ENCODE results near the gene TNRC6C.

TNRC6C gene, protein sequence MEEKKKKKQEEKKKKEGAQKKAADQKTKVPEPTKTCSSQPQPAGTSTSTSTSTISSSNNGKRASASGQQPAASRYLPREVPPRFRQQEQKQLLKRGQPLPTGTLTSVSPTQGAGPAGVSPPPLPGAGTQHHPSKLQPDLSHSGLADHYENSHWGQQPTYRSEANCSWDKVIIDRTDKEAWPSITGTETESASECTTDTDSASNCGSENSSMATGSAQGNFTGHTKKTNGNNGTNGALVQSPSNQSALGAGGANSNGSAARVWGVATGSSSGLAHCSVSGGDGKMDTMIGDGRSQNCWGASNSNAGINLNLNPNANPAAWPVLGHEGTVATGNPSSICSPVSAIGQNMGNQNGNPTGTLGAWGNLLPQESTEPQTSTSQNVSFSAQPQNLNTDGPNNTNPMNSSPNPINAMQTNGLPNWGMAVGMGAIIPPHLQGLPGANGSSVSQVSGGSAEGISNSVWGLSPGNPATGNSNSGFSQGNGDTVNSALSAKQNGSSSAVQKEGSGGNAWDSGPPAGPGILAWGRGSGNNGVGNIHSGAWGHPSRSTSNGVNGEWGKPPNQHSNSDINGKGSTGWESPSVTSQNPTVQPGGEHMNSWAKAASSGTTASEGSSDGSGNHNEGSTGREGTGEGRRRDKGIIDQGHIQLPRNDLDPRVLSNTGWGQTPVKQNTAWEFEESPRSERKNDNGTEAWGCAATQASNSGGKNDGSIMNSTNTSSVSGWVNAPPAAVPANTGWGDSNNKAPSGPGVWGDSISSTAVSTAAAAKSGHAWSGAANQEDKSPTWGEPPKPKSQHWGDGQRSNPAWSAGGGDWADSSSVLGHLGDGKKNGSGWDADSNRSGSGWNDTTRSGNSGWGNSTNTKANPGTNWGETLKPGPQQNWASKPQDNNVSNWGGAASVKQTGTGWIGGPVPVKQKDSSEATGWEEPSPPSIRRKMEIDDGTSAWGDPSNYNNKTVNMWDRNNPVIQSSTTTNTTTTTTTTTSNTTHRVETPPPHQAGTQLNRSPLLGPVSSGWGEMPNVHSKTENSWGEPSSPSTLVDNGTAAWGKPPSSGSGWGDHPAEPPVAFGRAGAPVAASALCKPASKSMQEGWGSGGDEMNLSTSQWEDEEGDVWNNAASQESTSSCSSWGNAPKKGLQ (N-terminal part only)

DNA sequence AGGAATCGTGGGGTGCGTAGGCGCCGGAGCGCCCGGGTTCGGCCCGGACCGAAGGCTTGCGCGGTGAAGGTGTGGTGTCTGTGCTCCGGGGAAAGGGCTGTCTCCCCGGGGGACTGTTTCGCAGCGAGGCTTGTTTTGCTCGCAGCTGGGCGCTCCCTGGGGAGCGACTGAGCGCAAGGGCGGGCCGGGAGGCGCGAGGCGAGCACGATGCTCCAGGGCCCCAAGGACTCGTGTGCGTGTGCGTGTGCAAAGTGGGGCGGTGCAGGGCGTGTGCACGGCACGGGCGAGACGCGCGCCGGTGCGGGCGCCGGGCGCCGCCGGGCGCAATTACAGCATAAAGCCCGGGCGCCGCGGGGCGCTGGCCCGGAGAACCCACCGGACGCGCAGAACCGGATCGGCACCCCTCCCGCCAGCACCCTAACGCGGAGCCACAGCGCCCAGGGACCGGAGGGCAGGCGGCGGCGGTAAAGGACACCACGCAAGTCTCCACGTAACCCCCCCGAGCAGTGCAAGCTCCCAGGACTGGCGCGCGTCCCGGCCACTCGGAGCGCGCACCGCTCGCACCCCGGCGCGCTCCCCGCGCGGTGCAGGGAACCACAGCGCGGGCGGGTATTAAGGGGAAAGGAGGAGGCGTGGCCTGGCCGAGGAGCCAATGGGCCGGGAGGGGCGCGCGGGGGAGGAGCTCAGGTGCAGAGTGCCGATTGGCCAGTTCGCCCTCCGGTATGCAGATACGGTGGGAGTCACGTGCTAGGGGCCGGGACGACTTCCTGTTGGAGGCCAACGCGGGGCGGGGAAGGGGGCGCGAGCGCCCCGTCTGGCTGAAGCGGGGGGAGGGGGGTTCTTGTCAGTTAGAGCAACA lies at the start of gene TNRC6C:
Gene TNRC6C (plus strand): TSS at position 847 of the 859 bp plus-strand sequence. CDS start 45,504 bp downstream, outside the sequence.
- peak; percentile 97 for DNase-seq (ENCODE audit: extremely low spot score)
- ChIA-PET CTCF (no interaction called here), POLR2A (interaction anchor here (0.5 to 1.2 kb wide), 18 partner anchors 13 to 878 kb away, joined by 3 to 8 read pairs (median 4); no protein-coding TSS in a partner anchor)
- no peak for TF ChIP-seq CTCF (IDR thresholded peaks at IDR 0.05; ENCODE audit: control extremely low read depth, extremely low read depth, low read depth, missing control alignments)

- DNase-seq (ENCODE audit: extremely low spot score) = no peak
- no peak for TF ChIP-seq CTCF (IDR thresholded peaks at IDR 0.05; ENCODE audit: control extremely low read depth, extremely low read depth, low read depth, missing control alignments)
- POLR2A ChIA-PET = no interaction called here
- CTCF ChIA-PET = no interaction called here
Observed at GRCh38 chr17:77909236-77909635, 49.3 kb upstream of the TNRC6C start.

- POLR2A ChIA-PET = no interaction called here
- TF ChIP-seq CTCF (IDR thresholded peaks at IDR 0.05; ENCODE audit: control extremely low read depth, extremely low read depth, low read depth, missing control alignments) = no peak
- no peak for DNase-seq (ENCODE audit: extremely low spot score)
- CTCF ChIA-PET = no interaction called here
Observed at GRCh38 chr17:77909816-77910215, 48.7 kb upstream of the TNRC6C start.

DNA sequence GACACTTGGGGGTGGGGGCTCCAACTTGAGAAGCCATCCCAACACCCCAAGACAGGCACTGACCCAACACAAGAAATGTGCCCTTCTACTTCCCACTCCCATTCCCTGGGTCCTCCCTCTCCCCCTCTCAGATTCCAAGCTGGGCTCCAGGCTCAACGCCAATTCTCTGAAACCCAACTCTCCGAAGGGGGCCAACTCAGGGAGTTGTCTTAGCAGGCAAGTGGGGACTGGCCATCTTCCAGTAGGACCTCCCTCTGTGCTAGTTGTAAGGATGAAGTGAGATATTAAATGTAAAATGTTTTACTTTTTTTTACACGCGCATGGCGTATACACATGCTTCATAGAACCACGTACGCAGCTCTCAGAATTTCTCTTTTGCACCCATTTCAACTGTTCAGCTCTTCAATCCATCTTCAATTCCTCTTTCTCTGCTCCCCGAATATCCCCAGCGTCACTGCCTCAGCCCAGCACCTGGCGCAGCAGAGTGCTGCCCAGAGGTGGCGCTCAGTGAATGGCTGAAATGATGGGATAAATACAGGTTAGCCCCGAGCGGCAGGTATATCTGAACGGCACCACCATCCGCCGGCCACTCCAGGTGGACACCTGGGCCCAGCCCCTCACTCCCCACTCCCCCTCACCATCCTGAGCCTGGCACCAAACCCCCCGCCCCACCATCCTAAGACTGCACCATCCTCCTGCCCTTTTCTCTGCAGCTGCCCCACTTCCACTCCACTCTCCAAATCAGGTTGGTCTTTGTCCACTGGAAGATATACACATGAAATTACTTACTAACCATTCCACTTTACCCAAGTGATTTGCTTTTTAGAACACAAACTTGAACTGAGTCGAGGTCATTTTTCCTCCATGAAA lies 43.9 kb upstream of the TNRC6C start:
- CTCF ChIA-PET = interaction anchor here (2.7 kb wide), 1 partner anchor 99 kb away, joined by 11 read pairs; no protein-coding TSS in a partner anchor
- TF ChIP-seq CTCF (IDR thresholded peaks at IDR 0.05; ENCODE audit: control extremely low read depth, extremely low read depth, low read depth, missing control alignments) = no peak
- DNase-seq (ENCODE audit: extremely low spot score) = no peak

DNA sequence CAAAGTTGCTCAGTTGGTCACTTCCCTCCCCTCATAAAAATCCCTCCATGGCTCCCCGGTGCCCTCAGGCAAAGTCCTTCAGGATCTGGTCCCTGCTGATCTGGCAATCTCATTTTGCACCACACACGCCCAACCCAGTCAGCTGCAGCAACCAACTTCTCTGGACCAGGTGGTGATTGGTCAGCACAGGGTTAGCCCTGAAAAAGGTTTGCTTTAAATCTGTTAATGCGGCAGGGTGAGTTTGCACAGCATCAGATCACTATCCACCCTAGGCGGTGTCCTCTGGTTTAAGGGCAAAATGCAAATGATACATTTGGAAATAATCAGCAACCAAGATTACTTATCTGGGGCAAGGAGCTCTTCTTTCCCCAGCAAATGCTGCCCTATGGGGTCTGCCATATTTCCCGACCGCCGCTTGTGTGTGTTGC lies 42.9 kb upstream of the TNRC6C start:
- DNase-seq (ENCODE audit: extremely low spot score) = no peak
- CTCF ChIA-PET = interaction anchor here (2.7 kb wide), 1 partner anchor 98 kb away, joined by 11 read pairs; no protein-coding TSS in a partner anchor
- no peak for TF ChIP-seq CTCF (IDR thresholded peaks at IDR 0.05; ENCODE audit: control extremely low read depth, extremely low read depth, low read depth, missing control alignments)
- POLR2A ChIA-PET = no interaction called here

More for the DNA sequence above, 43.9 kb upstream of the TNRC6C start:
- POLR2A ChIA-PET = no interaction called here
